Glutamatergic neuron (in vitro differentiated cells): ENCODE data around the gene FKTN. TPM values are rescaled to one million over a fixed set of nuclear protein-coding genes. Genes with fewer than 3 reads are reported as not detected.
"Not testable (repeated sequence)": the region's sequence is repeated elsewhere in the genome, so short reads cannot be mapped to it uniquely, and the experiment has no call there.

Source experiments
- DNase-seq: peaks from one replicate; pipeline ENCODE4 v3.0.0; 2022
- H3K27ac Mint-ChIP-seq: one replicate; pipeline ENCODE4 v1.8.0; 2020; ENCODE audit warnings: mild to moderate bottlenecking, mixed read lengths, inconsistent platforms; ENCODE audit not compliant: unreplicated experiment
- H3K27me3 Mint-ChIP-seq: one replicate; pipeline ENCODE4 v1.8.0; 2020; ENCODE audit warnings: mild to moderate bottlenecking, moderate library complexity, mixed read lengths, inconsistent platforms; ENCODE audit not compliant: unreplicated experiment
- H3K36me3 Mint-ChIP-seq: one replicate; pipeline ENCODE4 v1.8.0; 2020; ENCODE audit warnings: mild to moderate bottlenecking, mixed read lengths, inconsistent platforms; ENCODE audit not compliant: unreplicated experiment
- H3K4me1 Mint-ChIP-seq: one replicate; pipeline ENCODE4 v1.8.0; 2020; ENCODE audit warnings: mild to moderate bottlenecking, low read depth, mixed read lengths, inconsistent platforms; ENCODE audit not compliant: unreplicated experiment
- H3K4me3 Mint-ChIP-seq: one replicate; pipeline ENCODE4 v1.8.0; 2020; ENCODE audit warnings: mild to moderate bottlenecking, mixed read lengths, inconsistent platforms; ENCODE audit not compliant: unreplicated experiment
- H3K9me3 Mint-ChIP-seq: one replicate; pipeline ENCODE4 v1.8.0; 2020; ENCODE audit warnings: mild to moderate bottlenecking, moderate library complexity, mixed read lengths, inconsistent platforms; ENCODE audit not compliant: unreplicated experiment
- total RNA-seq: library from RNA; stranded (reverse); fragmentation: NEBNext Ultra II Directional; extraction: Animal tissue kit (Norgen Biotek cat#: 25700); gene quantifications from one replicate; pipeline ENCODE4 v1.2.1, GENCODE V29; 2021; ENCODE audit not compliant: unreplicated experiment
- TF ChIP-seq, protein P1 (sequence below): fragments of 200-600 bp; sonication (generic); IDR thresholded peaks from one replicate; pipeline ENCODE4 v1.5.0; 2021; ENCODE audit not compliant: partially characterized antibody, unreplicated experiment

FKTN gene
- total RNA-seq, 1 donor from 2014 or later = 20.9 TPM

DNA sequence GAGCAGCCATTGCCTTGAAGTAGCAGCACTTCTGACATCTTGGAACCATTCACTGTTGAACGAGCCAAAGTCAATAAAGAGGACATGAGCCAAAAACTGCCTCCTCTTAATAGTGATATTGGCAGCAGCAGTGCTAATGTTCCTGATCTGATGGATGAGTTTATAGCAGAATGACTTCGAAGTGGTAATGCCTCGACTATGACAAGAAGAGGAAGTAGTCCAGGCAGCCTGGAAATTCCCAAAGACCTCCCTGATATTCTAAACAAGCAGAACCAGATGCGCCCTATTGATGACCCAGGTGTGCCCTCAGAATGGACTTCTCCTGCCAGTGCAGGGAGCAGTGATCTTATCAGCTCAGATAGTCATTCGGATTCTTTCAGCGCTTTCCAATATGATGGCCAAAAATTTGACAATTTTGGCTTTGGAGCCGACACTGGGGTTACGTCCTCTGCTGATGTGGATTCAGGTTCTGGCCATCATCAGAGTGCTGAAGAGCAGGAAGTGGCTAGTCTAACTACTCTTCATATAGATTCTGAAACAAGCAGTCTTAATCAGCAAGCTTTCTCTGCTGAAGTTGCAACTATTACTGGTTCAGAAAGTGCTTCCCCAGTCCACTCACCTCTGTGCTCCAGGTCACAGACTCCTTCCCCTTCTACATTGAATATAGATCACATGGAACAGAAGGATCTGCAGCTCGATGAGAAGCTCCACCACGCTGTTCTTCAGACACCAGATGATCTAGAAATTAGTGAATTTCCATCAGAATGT, 35.1 kb upstream of the FKTN start:
- H3K36me3 Mint-ChIP-seq = peaks cover 26% of the 10 kb centered on the region
- not testable (repeated sequence) for H3K9me3 Mint-ChIP-seq, H3K4me1 Mint-ChIP-seq, H3K27ac Mint-ChIP-seq, H3K4me3 Mint-ChIP-seq, DNase-seq, H3K27me3 Mint-ChIP-seq

DNA sequence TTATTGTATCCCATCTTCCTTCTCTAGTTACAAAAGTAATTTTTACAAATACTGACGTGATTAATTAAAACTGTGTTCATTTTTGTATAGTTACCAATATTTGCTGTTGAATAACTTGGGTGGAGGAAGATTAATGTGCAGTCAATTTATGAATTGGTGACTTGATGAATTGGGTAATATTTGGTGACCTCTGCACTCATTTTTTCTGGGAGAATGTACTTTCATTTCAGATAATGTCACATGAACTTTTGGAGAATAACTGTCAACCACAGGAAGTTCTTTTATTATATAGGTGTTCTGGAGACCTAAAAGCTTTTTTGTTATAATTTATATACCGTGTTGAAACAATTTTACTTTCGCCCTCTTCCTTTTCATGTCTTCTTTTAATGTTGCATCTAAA, 26.4 kb upstream of the FKTN start:
- Mint-ChIP-seq H3K27ac (no peak overlapping the region), H3K4me3 (no peak overlapping the region), H3K4me1 (peaks cover 2% of the 10 kb centered on the region), H3K36me3 (peaks cover 11% of the 10 kb centered on the region), H3K9me3 (peaks cover 2% of the 10 kb centered on the region), H3K27me3 (peaks cover 2% of the 10 kb centered on the region)
- no peak for DNase-seq
- TF ChIP-seq, protein P1, sequence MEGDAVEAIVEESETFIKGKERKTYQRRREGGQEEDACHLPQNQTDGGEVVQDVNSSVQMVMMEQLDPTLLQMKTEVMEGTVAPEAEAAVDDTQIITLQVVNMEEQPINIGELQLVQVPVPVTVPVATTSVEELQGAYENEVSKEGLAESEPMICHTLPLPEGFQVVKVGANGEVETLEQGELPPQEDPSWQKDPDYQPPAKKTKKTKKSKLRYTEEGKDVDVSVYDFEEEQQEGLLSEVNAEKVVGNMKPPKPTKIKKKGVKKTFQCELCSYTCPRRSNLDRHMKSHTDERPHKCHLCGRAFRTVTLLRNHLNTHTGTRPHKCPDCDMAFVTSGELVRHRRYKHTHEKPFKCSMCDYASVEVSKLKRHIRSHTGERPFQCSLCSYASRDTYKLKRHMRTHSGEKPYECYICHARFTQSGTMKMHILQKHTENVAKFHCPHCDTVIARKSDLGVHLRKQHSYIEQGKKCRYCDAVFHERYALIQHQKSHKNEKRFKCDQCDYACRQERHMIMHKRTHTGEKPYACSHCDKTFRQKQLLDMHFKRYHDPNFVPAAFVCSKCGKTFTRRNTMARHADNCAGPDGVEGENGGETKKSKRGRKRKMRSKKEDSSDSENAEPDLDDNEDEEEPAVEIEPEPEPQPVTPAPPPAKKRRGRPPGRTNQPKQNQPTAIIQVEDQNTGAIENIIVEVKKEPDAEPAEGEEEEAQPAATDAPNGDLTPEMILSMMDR = no peak

DNA sequence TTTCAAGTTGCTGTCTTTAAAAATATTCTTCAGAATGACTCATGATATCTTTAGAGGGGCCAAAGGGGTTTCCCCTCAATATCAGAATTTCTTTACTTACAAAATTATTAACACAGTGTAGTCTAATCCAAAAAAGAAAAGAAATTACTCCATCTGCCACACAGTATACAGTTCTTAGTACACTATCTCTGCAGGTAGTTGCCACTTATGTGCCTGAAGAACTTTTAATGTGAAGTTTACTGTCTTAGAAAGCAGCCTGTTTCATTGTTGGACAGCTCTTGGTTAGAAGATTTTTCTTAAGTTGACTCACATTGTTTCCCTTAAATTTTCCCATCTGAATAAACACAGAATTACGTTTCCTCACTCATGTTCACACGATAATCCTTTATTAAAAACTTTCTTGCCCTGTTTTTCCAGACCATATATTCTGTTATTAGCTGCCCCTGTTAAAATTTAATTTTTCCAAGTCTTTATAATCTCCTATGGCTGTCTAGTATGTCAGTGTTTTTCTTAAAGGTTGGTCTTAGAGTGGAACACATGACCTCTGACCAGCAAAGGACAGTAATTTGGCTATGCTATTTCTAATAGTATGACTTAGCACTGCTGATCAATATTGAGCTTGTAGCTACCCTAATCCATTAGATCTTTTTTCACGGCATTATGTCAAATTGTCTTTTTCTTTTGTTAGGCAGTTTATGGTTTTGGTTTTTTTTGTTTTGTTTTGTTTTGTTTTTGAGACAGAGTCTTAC, 21.8 kb upstream of the FKTN start:
- no peaks in the 10 kb centered on the region for H3K9me3 Mint-ChIP-seq
- H3K4me1 Mint-ChIP-seq = peaks cover 2% of the 10 kb centered on the region
- TF ChIP-seq, protein P1 = no peak
- H3K4me3 Mint-ChIP-seq = no peak overlapping the region
- H3K27me3 Mint-ChIP-seq = no peaks in the 10 kb centered on the region
- H3K36me3 Mint-ChIP-seq = no peaks in the 10 kb centered on the region
- no peak for DNase-seq
- H3K27ac Mint-ChIP-seq = no peak overlapping the region

DNA sequence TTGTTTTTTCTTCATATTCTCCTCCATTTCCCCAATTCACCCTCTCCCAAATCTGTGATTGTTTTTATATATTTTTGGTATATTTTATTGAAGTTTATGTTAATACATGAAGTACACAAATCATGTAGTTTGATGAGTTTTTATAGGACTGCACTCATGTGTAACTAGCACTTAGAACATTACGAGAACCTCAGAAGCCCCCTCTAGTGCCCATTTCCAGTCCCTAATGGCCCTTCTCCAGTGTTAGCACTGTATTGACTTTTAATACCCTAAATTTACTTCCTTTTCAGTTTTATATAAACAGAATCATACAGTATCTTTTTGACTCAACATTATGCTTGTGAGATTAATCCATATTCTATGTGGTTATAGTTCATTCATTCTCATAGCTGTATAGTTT, 18.5 kb upstream of the FKTN start:
- Mint-ChIP-seq H3K4me3 (no peak overlapping the region), H3K27me3 (no peaks in the 10 kb centered on the region), H3K36me3 (no peaks in the 10 kb centered on the region), H3K4me1 (no peaks in the 10 kb centered on the region), H3K27ac (no peak overlapping the region), H3K9me3 (no peaks in the 10 kb centered on the region)
- DNase-seq = no peak
- TF ChIP-seq, protein P1 = no peak

DNA sequence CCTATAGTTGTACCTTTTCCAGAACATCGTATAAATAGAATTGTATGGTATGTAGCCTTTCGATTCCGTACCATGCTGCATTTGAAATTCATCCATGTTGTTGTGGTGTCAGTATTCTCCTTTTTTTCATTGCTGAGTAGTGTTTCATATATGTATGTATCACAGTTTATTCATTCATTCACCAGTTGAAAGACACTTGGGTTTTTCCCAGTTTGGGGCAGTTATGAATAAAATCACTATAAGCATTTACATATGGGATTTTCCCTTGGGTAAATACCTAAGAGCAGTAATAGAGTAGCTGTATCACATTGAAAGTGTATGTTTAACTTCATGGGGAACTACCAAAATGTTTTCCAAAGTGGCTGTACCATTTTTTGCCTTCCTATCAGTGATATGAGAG, 16.1 kb upstream of the FKTN start:
- H3K27me3 Mint-ChIP-seq = no peaks in the 10 kb centered on the region
- no peak for DNase-seq
- TF ChIP-seq, protein P1 = no peak
- H3K4me3 Mint-ChIP-seq = no peak overlapping the region
- no peaks in the 10 kb centered on the region for H3K4me1 Mint-ChIP-seq
- no peaks in the 10 kb centered on the region for H3K9me3 Mint-ChIP-seq
- no peak overlapping the region for H3K27ac Mint-ChIP-seq
- H3K36me3 Mint-ChIP-seq = no peaks in the 10 kb centered on the region
